Neural cell (in vitro differentiated cells): ENCODE results near the gene CARTPT.

ENCODE experiments used
- CTCF ChIP-seq: fragments of 450-650 bp; IDR thresholded peaks from 2 replicates; pipeline ENCODE4 v1.5.1; 2014; ENCODE audit warnings: antibody characterized with exemption, mild to moderate bottlenecking, moderate library complexity; ENCODE audit not compliant: poor library complexity, severe bottlenecking
- EP300 ChIP-seq: fragments of 450-650 bp; conservative IDR thresholded peaks from 2 replicates; pipeline ENCODE4 v1.6.1; 2014; ENCODE audit warnings: antibody characterized with exemption, mild to moderate bottlenecking, moderate library complexity; ENCODE audit not compliant: poor library complexity, severe bottlenecking
- EZH2 ChIP-seq: fragments of 200-600, 300-800 bp; shearing (Covaris generic), sonication (generic); IDR thresholded peaks from 2 replicates; pipeline ENCODE4 v1.6.1; 2014; ENCODE audit warnings: antibody characterized with exemption, low read length, borderline replicate concordance, mild to moderate bottlenecking; ENCODE audit not compliant: insufficient read depth, poor library complexity, severe bottlenecking
- MXI1 ChIP-seq: fragments of 450-650 bp; conservative IDR thresholded peaks from 2 replicates; pipeline ENCODE4 v1.6.1; 2014; ENCODE audit warnings: antibody characterized with exemption, mild to moderate bottlenecking; ENCODE audit not compliant: poor library complexity, severe bottlenecking
- POLR2AphosphoS5 ChIP-seq: IDR thresholded peaks from 2 replicates; pipeline ENCODE4 v1.6.1; 2012
- RAD21 ChIP-seq: fragments of 450-650 bp; conservative IDR thresholded peaks from 2 replicates; pipeline ENCODE4 v1.6.1; 2014; ENCODE audit warnings: antibody characterized with exemption, mild to moderate bottlenecking, moderate library complexity
- REST ChIP-seq: IDR thresholded peaks from 2 replicates; pipeline ENCODE4 v1.6.1; 2012; ENCODE audit warnings: borderline replicate concordance
- SMC3 ChIP-seq: fragments of 450-650 bp; conservative IDR thresholded peaks from 2 replicates; pipeline ENCODE4 v1.6.1; 2014; ENCODE audit warnings: antibody characterized with exemption, mild to moderate bottlenecking, moderate library complexity; ENCODE audit not compliant: poor library complexity
- TAF1 ChIP-seq: IDR thresholded peaks from 2 replicates; pipeline ENCODE4 v1.6.1; 2012; ENCODE audit warnings: low read depth

GRCh38 chr5:71747182-71747581 is 28.1 kb downstream of the CARTPT start:
- TF ChIP-seq CTCF (no peak), POLR2AphosphoS5 (no peak), EP300 (no peak), REST (no peak), EZH2 (no peak), SMC3 (no peak), TAF1 (no peak), MXI1 (no peak), RAD21 (no peak)
